GM03348 (cell line): ENCODE results near the gene LRRIQ1.

Source experiments
- DNase-seq: peaks from one replicate; pipeline ENCODE4 v3.0.0; 2012; ENCODE audit warnings: low spot score

LRRIQ1 gene

GRCh38 chr12:85281636-85282312 is 245.6 kb downstream of the LRRIQ1 start:
- no peak for DNase-seq

DNA sequence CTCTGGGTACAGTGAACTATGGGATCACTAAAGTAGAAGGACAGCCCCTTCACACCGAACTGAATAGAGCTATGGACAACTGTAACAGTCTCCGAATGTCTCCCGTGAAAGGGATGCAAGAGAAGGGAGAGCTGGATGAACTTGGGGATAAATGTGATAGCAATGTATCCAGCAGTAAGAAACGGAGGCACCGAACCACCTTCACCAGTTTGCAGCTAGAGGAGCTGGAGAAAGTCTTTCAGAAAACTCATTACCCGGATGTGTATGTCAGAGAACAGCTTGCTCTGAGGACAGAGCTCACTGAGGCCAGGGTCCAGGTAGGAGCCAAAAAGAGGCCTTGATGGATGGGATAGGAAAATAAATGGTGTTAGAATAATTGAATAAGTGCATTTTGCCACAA is 247.4 kb downstream of the LRRIQ1 start:
- DNase-seq: no peak
